Measurements from ENCODE around the gene TTC22.

TTC22 gene

DNA sequence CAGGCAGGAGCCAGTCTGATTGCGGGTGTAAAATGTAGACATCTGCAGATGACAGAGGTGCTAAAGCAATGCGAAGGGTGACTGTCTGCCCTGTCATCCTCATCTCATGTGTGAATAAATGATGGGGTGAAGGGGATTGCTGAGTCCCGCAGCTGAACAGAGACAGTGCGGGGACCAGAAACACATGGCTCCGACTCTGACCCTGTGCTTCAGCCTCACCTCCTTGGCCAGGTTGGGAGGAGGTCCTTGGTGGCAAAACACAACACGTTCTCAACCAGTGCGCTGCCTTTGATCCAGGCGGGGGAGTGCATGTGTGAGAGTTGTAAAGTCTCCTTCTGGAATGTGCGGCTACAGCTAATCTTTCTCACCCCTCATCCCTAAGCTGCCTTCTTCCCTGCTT is 32.0 kb upstream of the TTC22 start:
- no peak for DNase-seq

DNA sequence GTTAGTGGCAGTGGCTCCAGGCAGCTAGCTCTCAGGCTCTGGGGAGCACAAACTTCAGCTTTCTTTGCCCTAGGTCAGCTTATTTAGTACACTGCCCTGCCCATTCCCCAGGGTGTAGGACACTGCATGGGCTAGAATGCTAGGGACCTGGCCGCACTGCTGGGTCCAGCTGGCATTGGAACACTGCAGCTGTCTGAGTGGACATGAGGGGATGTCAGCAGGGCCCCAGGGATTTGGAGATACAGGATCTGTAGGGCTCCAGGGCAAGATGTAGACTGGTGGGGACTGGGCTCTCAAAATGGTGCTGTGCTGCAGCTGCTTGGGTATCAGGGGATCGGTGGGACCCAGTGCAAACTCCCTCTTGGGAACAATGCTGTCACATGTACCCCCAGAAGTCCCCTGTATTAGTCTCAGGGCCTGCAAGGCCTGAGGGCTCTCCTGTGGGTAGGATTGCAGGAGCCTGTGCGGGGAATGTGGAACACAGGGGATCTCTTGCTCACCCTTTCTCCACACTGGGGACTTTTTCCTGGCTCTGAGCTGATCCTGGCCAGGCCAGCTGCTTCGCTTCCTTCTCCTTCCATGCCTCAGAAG is 25.2 kb upstream of the TTC22 start:
- DNase-seq, result no peak

DNA sequence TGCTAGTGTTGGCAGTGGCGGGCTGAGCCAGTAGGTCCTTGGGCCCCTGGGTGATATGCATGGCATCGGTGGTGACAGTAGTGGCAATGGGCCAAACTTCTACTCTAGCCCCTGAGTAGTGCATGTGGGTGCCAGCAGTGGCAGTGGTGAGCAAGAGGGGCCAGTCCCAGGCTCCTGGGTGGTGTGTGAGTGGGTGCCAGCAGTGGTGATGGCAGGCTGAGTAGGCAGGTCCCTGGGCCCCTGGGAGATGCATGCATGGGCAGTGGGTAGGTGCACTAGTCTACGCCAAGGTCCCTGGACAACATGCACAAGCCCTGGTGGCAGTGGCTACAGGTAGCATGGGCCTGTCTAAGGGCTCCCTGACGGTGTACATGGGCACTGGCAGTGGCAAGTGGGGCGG is 24.6 kb upstream of the TTC22 start:
- DNase-seq, result no peak

DNA sequence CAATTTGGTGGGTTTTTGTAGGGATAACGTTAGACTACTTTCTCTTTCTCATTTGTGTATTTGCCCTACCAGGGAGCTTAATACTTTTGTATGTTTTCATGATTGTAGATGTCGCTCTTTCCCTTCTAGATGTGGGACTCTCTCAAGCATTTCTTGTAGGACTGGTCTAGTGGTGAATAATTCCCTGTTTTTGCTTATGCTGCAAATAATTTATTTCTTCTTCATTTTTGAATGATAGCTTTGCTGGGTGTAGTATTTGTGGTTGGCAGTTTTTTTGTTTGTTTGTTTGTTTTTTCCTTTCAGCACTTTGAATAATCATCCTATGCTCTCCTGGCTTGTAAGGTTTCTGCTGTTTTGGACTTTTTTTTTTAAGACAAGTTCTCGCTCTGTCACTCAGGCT is 22.5 kb upstream of the TTC22 start:
- no peak for DNase-seq

DNA sequence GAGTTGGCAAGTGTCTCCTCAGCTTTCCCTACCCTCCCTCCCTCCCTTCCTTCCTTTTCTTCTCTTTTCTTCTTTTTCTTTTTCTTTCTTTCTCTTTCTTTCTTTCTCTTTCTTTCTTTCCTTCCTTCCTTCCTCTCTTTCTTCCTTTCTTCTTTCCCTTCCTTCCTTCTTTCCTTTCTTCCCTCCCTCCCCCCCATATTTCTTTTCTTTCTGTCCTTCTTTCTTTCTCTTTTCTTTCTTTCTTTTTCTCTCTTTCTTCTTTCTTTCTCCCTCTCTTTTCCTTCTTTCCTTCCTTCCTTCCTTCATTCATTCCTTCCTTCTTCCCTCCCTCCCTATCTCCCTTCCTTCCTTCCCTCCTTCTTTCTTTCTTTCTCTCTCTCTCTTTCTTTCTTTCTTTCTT is 18.6 kb upstream of the TTC22 start:
- no peak for DNase-seq

DNA sequence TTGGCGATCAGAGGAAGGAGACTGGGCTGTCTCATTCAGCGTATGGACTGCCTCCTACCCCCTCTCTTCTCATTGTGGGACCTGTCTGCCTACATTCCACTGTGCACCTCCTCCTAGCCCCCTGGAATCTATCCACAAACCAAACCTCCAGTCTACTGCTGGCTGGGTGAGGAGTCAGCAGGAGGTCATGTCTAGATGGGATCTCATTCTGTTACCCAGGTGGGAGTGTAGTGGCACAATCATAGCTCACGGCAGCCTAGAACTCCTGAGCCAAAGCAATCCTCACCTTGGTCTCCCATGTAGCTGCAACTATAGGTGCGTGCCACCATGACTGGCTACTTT is 18.0 kb upstream of the TTC22 start:
- no peak for DNase-seq

DNA sequence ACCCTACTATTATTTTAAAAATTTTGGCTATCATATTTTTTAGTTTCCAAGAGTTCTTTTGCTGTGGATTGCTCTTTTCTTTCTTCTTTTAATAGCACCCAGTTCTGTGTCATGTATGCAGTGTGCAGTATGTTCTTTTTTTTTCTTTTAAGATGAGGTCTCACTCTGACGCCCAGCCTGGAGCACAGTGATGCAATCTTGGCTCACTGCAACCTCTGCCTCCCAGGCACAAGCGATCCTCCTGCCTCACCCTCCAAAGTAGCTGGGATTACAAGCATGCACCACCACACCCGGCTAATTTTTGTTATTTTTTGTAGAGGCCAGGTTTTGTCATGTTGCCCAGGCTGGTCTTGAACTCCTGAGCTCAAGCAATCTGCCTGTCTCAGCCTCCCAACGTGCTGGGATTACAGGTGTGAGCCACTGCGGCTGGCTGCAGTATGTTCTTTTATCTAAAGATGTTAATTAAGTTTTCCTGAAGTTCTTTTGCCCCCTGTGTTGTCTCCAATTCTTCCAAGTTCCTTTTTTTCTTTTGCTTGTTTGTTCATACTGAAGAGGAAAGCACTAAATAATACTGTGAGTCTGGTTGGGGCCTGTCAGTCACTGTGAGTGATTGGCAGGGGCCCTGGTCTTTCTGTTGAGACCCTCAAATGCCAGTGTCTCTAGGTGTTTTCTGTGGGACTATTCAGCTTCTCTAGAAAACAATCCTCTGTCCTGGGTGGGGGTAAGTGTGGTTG is 17.5 kb upstream of the TTC22 start:
- DNase-seq, result no peak

DNA sequence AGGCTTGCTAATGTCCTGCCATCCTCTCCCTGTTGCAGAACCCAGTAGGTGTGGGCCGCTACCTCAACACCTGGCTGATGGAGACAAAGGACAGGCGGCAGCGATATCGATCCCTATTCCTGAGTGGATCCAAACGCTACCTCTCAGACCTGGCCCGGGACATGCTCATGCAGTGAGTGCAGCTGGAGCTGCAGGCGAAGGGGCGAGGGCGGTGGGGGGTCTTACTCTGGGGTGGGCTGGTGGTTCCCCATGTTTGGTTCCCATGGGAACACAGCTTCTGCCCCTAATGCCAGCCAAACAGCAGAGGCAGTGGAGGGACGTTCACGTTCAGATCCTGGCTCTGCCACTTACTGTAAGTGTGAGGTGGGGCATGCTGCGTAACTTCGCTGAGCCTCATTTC is 15.8 kb upstream of the TTC22 start:
- DNase-seq, result no peak

DNA sequence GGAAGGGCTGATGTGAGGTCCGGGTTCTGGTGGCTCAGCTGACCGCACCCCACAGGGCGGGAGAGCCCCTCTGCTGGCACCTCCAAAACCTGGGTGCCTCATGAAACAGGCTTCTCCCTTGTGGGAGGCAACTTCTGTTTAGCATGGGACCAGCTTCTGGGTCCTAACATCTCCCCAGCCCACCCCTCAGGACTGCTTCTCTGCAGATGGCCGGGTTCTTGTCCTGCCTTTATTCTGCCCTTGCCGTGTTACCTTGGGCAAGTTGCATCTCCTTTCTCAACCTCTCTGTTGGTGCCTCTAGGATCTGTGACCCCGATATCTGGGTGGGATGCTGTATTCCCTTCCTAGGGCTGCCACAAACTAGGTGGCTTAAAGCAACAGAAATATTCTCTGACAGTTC is 15.0 kb upstream of the TTC22 start:
- no peak for DNase-seq

DNA sequence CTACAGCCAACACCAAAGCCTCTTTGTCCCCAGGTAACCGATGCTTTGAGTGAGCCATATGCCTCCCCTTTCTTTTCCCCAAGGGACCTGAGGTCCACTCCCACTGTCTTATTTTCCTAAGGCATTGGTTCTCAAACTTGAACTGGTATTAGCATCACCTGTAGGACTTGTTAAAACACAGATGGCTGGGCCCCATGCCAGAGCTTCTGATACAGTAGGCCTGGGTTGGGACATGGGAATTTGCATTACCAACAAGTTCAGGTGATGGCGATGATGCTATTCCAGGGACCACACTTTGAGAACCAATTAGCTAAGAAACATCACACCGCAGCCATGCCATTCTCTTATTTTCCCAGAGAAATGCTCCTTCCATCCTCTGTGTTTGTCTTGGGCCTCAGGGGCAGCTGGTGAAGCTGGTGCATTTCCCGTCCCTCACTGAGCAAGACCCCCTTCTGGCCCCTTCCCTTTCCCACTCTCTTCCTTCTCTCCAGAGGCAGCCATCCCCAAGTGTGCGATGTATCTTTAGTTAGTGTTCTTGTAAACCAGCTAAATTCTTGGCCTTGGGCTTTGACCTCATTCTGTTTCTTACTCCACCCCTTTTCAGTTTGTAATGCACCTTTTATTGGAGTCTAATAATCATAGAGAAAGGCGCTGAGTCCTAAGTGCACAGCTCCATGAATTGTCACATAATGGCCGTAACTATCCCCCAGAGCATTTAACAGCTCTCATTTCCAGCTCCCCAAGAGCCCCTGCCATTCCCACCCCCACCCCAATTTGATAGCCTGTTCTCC is 14.2 kb upstream of the TTC22 start:
- DNase-seq, result no peak

DNA sequence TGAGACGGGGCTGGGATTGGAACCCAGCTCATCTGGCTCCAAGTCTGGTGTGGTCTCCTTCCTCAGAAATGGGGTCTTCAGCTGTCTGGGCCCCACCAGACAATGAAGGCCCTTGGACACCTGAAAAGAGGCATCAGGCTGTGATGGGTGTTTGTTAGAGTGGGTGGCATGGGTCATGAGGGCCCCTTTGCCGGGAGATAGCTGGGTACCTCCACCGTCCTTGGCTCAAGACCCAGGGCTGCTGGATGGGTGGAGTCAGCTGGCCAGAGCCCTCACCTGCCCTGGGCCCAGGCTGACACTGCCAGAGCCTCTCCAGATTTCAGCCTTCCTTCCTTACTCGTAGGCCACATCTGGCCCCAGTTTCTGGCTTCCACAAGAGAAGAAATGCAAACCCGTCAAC is 13.4 kb upstream of the TTC22 start:
- DNase-seq, result no peak

DNA sequence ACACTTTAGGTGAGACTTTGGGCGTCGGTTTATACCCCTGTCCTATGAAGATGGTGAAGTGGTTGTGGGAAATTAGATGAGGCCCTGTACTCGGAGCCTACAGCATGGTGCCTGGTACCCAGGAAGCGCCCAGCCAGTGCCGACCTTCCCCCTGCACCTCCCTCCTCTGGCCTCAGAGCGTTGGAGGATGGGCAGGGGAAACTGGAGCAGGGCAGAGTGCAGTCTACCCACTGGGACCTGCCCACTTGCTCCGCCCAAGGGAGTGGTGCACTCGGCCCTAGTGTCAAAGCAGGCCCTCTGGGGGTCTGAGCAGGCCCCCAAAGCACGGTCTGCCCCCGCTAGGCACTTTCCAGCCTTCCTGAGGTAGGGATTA is 13.0 kb upstream of the TTC22 start:
- DNase-seq, result no peak

DNA sequence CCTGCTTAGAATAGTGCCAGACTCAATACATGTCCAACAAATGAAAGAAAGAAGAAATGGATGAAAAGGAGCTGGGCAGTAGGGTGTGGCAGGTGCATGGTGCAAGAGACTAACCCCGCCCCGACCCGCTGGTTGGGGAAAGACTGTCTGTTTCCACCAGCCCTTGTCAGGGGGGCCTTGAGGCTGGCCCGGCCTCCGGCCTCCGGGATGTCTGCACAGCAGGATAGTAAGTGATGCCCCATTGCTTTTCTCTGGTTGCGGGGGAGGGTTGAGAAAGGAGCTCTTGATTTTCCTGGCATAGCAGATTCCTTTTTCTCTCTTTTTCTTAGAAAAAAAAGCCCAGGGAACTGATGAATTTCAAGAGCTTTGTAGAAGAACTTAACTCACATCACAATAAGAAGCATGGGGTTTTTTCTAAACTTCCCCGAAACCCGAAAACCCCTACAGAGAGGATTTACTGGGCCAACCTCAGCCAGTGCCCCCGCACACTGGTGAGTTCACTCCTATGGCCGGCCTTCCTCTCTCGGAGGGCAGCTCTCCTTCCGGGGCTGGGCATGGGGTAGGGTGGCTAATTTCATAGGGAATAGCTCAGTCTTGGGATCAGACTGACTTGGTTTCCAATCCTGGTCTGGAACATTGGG is 12.5 kb upstream of the TTC22 start:
- DNase-seq, result no peak

DNA sequence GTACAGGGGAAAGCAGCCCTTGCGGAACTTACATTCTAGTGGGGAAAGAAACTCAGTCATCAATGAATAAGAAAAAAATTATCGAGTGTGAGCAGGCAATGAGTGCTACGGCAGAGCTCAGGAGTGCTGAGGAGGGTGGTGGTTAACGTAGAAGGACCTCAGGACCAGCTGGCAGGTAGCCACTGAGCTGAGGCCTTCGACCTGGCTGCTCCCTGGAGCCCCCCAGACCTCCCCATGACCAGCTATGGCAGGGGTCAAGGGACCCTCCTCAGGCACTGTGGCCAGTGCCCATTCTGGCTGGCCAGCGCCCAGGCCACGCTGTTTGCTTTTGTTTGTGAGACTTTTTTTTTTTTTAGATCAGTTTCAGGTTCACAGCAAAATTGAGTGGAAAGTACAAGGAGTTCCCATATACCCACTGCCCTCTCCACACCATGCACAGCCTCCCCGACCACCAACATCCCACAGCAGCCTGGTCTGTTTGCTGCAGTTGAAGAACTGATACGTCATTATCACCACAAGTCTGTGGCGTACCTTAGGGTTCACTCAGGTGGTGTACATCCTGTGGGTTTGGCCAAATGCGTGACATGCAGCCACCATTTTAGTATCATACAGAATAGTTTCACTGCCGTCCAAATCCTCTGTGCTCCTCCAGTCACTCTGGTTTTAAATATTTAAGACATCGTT is 11.8 kb upstream of the TTC22 start:
- no peak for DNase-seq

DNA sequence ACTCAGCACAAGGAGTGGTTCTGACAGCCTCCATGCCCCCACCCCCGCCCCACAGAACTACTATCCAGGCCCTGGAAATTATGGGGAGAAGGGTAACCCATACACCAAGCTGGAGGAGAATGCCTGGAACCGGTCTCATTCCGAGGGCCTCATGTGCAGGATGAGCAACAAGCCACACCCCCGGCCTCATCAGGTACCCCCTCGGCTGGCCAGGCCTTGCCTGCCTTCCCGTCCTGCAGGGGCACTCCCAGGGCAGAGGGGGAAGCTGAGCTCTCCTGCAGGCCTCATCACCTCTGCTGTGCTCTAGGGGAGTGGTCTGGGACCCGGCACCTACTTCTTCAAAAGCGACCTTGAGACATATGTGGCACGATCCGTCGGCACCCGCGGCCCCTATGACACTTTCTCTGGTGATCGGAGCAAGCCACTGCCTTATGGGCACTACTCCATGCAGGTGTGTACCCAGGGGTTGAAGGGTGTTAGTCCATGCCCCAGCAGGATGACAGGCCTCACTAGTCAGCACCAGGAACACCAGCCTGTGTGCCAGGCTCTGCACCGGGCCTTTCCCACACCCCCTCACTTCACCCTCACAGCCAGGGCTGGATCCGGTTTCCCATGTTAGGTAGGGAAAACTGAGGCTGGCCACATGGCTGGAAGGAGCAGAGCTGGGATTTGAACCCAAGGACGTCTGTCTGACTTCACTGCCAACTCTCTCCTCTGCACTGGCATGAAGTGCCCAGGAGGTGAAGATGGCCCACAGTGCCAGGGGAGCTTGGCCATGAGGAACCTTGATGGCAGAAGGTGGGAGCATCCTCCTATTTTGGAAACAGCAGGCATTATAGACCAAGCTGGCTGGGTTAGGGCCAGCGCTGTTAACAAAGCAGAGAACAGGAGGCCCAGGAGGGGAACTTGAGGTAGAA is 10.9 kb upstream of the TTC22 start:
- no peak for DNase-seq

DNA sequence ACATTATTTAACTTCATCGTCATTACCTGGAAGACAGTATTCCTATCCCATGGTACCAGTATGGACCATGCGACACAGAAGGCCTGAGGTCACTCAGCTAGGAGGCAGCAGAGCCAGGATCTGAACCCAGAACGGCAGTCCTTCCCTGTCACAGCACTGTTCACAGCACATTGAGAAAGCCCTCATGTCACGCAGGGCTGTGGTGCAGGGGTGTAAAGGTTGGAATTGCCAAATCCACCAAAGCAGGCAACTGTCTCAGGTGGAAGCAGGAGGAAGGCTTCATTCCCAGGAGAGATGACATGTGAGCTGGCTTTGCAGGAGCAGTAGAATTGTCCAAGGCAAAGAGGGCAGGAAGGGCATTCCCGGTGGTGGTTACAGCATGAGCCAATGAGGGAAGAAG is 9.9 kb upstream of the TTC22 start:
- DNase-seq, result no peak

DNA sequence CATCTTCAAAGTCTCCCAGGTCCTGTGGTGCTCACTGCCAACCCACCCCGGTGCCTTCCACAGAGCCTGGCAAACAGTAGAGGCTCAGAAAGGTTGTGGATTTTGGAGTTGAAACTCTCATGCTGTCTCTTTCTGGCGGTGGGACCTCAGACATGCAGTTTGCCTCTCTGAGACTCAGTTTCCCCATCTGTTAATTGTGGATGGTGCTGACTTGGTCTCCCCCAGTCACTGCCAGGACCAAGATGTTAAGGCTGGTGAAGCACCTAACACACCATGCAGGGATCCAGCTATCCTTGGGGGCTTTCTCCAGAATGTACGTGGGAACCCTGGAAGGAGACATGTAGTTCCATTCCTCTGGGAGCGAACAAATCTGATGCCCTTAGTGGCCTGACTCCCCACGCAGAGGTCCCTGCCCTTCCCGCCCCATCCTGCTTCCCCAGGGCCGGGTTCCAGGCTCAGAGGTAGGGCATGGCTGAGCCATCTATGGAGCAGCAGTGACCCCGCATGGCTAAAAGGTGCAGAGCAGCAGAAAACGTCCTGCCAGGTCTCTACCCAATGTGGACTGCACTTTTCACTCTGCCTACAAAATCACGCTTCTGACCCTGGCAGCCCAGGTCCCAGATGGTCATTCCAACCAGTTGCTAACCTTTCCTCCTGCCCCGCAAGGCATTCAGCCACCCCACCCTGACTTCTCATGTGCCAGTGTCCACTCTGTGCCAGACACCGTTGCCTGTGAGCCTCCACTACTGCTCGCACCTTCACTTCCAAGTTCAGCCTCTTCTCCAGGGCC is 9.2 kb upstream of the TTC22 start:
- DNase-seq, result peak; percentile 27 to 39

DNA sequence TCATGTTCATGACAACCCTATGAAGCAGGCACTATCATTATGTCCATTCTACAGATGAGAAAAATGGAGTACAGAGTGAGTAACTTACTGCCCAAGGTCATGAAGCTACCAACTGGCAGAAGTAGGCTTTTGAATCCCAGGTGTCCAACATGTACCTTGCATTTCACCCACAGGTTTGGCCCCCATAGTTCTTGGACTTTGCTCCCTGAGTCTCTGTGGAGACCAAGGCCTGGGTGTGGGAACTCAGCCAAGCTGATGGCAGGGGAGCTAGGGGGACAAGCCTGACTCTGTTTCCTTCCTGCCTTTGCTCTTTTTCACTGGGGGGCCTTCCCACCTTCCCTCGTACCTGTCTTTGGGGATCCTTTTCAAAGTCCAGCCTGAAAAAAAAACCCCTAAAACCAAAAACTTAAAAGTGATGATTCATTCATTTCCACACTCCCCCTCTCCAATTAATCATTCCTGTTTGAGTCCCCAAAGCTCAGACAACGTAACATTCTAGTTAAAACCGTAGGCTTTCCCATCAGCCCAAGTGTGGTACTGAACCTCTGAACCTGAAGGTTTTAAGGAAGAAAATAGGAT is 8.5 kb upstream of the TTC22 start:
- DNase-seq, result no peak

DNA sequence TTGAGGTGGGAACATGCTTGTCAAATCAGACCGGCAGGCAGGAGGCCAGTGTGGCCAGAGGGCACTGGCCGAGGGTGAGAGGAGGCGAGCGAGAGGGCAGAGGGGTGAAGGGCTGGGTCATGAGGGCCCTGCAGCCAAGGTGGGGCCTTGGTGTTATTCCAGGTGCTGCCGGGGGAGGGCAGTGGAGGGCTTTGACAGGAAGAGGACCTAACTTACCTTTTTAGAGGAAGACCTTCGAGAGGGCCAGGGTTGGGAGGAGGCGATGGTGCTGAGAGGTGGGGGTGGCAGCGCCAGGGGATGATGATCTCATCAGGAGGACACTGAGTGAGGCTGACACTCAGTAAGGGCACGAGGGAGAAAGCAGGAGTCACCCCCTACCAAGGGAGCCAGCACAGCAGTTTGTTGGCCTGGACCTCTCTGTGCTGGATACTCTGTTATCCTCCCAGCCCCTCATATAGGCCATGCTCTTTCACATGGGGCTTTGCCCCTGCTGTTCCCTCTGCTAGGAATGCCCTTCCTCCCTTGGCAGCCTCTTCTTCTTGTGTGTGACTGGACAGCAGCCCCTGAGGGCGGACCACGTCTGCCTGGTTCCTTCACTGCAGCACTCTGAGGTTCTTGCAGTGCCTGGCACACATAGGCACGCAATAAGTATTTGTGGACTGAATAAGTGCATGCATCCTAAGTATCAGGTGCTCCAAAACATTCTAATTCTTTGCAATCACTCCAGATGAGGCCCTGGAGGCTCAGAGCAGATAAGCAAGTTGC is 7.5 kb upstream of the TTC22 start:
- no peak for DNase-seq

DNA sequence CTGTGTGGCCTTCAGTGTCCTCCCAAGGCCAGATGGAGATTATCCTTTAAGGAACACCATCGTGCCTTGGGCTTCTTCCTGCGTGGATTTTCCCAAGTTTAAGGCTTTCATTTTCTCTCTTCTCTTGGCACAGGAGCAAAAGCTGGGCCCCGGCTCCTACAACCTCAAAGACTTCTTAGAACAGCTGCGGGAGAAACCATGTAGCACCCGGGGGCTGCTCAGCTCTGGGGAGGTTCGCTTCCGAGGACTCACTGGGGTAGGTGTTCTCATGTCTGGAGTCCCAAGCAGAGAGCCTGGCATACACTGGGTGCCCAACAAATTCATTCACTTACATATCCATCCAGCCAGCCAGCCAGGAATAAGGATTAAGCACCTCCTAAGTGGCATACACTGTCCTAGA is 6.6 kb upstream of the TTC22 start:
- DNase-seq, result no peak
